OCI-LY3 (cell line): ENCODE measurements around the gene POLRMT.
"Not testable (repeated sequence)": the region's sequence is repeated elsewhere in the genome, so short reads cannot be mapped to it uniquely, and the experiment has no call there.

Experiments
- H2AFZ ChIP-seq: fragments of 200-600, 300-600 bp; shearing (Covaris generic); 2 replicates; pipeline ENCODE4 v1.6.0; 2014; ENCODE audit warnings: antibody characterized with exemption, low read depth, low read length
- H3K27ac ChIP-seq: fragments of 200-600, 300-600 bp; sonication (generic); 2 replicates; pipeline ENCODE4 v1.5.1; 2014; ENCODE audit warnings: mild to moderate bottlenecking, low read length, moderate library complexity, mixed read lengths
- H3K27me3 ChIP-seq: fragments of 200-600, 300-600 bp; sonication (generic); 2 replicates; pipeline ENCODE4 v1.6.1; 2014; ENCODE audit warnings: low read depth, low read length, mixed read lengths
- H3K36me3 ChIP-seq: fragments of 200-600, 300-600 bp; sonication (generic); replicated peaks from 2 replicates; pipeline ENCODE3; 2014; ENCODE audit warnings: low read depth, low read length, mixed read lengths
- H3K4me1 ChIP-seq: fragments of 300-600, 200-600 bp; sonication (generic); 2 replicates; pipeline ENCODE4 v1.6.1; 2014; ENCODE audit warnings: low read length, mixed read lengths
- H3K4me2 ChIP-seq: fragments of 200-600, 300-600 bp; sonication (generic); 2 replicates; pipeline ENCODE4 v1.6.1; 2014; ENCODE audit warnings: low read length, mixed read lengths
- H3K4me3 ChIP-seq: fragments of 300-600, 200-600 bp; sonication (generic); 2 replicates; pipeline ENCODE4 v1.5.1; 2014; ENCODE audit warnings: antibody characterized with exemption, mild to moderate bottlenecking, low read length, moderate library complexity
- H3K79me2 ChIP-seq: fragments of 300-600, 200-600 bp; shearing (Covaris generic); 2 replicates; pipeline ENCODE4 v1.6.1; 2014; ENCODE audit warnings: mild to moderate bottlenecking, low read length, mixed read lengths
- H3K9ac ChIP-seq: fragments of 300-600, 200-600 bp; shearing (Covaris generic); 2 replicates; pipeline ENCODE4 v1.6.0; 2014; ENCODE audit warnings: mild to moderate bottlenecking, low read length, moderate library complexity
- H3K9me3 ChIP-seq: fragments of 200-600, 300-600 bp; shearing (Covaris generic); 2 replicates; pipeline ENCODE4 v1.6.1; 2014; ENCODE audit warnings: low read length, mixed read lengths; ENCODE audit not compliant: insufficient read depth
- H4K20me1 ChIP-seq: fragments of 200-600, 300-600 bp; sonication (generic); 2 replicates; pipeline ENCODE4 v1.6.1; 2016; ENCODE audit warnings: low read length, mixed read lengths; ENCODE audit not compliant: insufficient read depth
- CTCF ChIP-seq: fragments of 200-600, 300-600 bp; sonication (generic); IDR thresholded peaks from 2 replicates; pipeline ENCODE4 v1.5.1; 2014; ENCODE audit warnings: antibody characterized with exemption, low read length, low read depth
- EZH2phosphoT487 ChIP-seq: fragments of 200-600 bp; shearing (Covaris generic); IDR thresholded peaks from 2 replicates; pipeline ENCODE4 v1.6.1; 2018; ENCODE audit warnings: antibody characterized with exemption, mixed run types, low read depth

Gene POLRMT

GRCh38 chr19:621819-622218 lies 11.5 kb downstream of the POLRMT start:
- H4K20me1 ChIP-seq = 0 out of 2 replicates have a peak, but pooled peaks cover 3% of the 10 kb centered on the region

GRCh38 chr19:621191-621590 lies 12.1 kb downstream of the POLRMT start:
- H4K20me1 ChIP-seq, H3K27ac ChIP-seq, H3K9me3 ChIP-seq, H3K4me1 ChIP-seq, H3K27me3 ChIP-seq, H3K79me2 ChIP-seq, H3K4me3 ChIP-seq, H2AFZ ChIP-seq, H3K4me2 ChIP-seq, H3K9ac ChIP-seq: not testable (repeated sequence)
- peaks cover 39% of the 10 kb centered on the region for H3K36me3 ChIP-seq

More at GRCh38 chr19:621819-622218, 11.5 kb downstream of the POLRMT start:
- Histone ChIP-seq H3K27ac (no peak overlapping the region), H3K4me1 (no peaks in the 10 kb centered on the region), H3K79me2 (peaks cover under 1% of the 10 kb centered on the region; the same call in 1 of the 2 replicates), H3K27me3 (no peaks in the 10 kb centered on the region), H3K4me3 (no peak overlapping the region), H3K4me2 (no peak overlapping the region), H3K36me3 (peaks cover 39% of the 10 kb centered on the region), H3K9ac (no peak overlapping the region), H2AFZ (no peak overlapping the region), H3K9me3 (no peaks in the 10 kb centered on the region)
- no peak for TF ChIP-seq EZH2phosphoT487
- TF ChIP-seq CTCF = no peak

- Histone ChIP-seq H3K4me2 (no peak overlapping the region), H3K4me3 (no peak overlapping the region), H4K20me1 (0 out of 2 replicates have a peak, but pooled peaks cover 2% of the 10 kb centered on the region), H2AFZ (no peak overlapping the region), H3K4me1 (no peaks in the 10 kb centered on the region), H3K36me3 (peaks cover 38% of the 10 kb centered on the region), H3K79me2 (no peaks in the 10 kb centered on the region), H3K27me3 (no peaks in the 10 kb centered on the region), H3K9me3 (no peaks in the 10 kb centered on the region), H3K9ac (no peak overlapping the region), H3K27ac (no peak overlapping the region)
- TF ChIP-seq EZH2phosphoT487 (no peak), CTCF (no peak)
Observed at GRCh38 chr19:620166-620862, 13.0 kb downstream of the POLRMT start.

GRCh38 chr19:619286-620002 lies 13.9 kb downstream of the POLRMT start:
- Histone ChIP-seq H3K9me3 (no peaks in the 10 kb centered on the region), H3K27ac (no peak overlapping the region), H3K27me3 (no peaks in the 10 kb centered on the region), H3K79me2 (no peaks in the 10 kb centered on the region), H4K20me1 (no peaks in the 10 kb centered on the region), H3K36me3 (peaks cover 41% of the 10 kb centered on the region), H3K4me2 (no peak overlapping the region), H2AFZ (no peak overlapping the region), H3K9ac (no peak overlapping the region), H3K4me3 (no peak overlapping the region), H3K4me1 (no peaks in the 10 kb centered on the region)
- TF ChIP-seq CTCF = no peak
- no peak for TF ChIP-seq EZH2phosphoT487
